Neuron (in vitro differentiated cells): ENCODE results near the gene EXOC7.

ENCODE experiments used
- H2AFZ ChIP-seq: one replicate; pipeline ENCODE4 v1.6.1; 2013; ENCODE audit warnings: low read depth, mild to moderate bottlenecking, inconsistent platforms, low read length, moderate library complexity
- H3K27me3 ChIP-seq: one replicate; pipeline ENCODE4 v1.6.1; 2013; ENCODE audit warnings: low read length; ENCODE audit not compliant: insufficient read depth
- H3K36me3 ChIP-seq: one replicate; pipeline ENCODE4 v1.6.1; 2013; ENCODE audit warnings: low read length; ENCODE audit not compliant: insufficient read depth
- H3K4me1 ChIP-seq: one replicate; pipeline ENCODE4 v1.6.1; 2013; ENCODE audit warnings: low read length; ENCODE audit not compliant: insufficient read depth
- H3K4me3 ChIP-seq: 2 replicates; pipeline ENCODE4 v1.5.1; 2013; ENCODE audit warnings: mild to moderate bottlenecking, low read length, moderate library complexity
- H3K9me3 ChIP-seq: one replicate; pipeline ENCODE4 v1.6.1; 2013; ENCODE audit warnings: low read length

The EXOC7 gene, protein sequence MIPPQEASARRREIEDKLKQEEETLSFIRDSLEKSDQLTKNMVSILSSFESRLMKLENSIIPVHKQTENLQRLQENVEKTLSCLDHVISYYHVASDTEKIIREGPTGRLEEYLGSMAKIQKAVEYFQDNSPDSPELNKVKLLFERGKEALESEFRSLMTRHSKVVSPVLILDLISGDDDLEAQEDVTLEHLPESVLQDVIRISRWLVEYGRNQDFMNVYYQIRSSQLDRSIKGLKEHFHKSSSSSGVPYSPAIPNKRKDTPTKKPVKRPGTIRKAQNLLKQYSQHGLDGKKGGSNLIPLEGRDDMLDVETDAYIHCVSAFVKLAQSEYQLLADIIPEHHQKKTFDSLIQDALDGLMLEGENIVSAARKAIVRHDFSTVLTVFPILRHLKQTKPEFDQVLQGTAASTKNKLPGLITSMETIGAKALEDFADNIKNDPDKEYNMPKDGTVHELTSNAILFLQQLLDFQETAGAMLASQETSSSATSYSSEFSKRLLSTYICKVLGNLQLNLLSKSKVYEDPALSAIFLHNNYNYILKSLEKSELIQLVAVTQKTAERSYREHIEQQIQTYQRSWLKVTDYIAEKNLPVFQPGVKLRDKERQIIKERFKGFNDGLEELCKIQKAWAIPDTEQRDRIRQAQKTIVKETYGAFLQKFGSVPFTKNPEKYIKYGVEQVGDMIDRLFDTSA

DNA sequence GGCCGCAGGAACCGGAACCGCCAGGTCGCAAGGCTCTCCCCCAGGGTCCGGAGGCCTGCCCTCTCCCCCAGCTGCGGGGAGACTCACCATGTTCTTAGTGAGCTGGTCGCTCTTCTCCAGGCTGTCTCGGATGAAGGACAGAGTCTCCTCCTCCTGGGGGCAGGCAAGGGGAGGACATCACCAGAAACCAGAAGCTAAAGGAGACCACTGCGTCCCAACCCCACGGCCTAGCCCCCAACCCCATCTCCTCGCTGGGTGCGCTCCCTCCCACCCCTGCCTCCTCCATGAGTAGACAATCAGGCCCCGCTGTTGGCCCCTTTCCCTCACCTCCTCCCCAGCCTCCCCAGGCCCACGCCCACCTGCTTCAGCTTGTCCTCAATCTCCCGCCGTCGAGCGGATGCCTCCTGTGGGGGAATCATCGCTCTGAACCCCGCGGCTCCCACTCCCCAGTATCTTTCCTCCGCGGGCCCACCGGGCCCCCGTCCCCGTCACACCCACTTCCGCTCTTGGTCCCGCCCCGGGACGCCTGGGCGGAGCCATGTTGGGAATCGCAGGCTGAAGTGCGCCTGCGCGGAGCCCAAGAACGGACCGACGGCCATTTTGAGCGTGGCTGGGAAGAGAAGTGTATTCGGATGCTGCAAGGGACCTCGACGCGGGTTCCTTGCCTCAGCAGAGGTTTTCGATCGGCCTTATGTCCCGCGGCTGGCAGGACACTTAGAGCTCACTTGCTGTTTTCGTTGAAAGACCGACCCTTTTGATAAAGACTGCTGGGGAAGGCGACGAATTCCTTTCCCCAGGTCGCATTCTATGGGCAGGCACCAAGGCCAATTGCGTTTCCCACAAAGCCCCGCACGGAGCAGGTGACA, at the start of gene EXOC7:
Gene EXOC7, minus strand, starts transcription at position 514 of the 866 bp plus-strand sequence. Its CDS starts 95 bp downstream, at position 419.
- Histone ChIP-seq H3K4me3 (peak within 1 kb of the TSS; percentile 65), H3K27me3 (no peaks in the 10 kb centered on the region), H3K4me1 (peaks cover 20% of the 10 kb centered on the region), H2AFZ (peak within 1 kb of the TSS; percentile 58), H3K9me3 (no peaks in the 10 kb centered on the region), H3K36me3 (peaks cover 30% of the 10 kb centered on the region)

DNA sequence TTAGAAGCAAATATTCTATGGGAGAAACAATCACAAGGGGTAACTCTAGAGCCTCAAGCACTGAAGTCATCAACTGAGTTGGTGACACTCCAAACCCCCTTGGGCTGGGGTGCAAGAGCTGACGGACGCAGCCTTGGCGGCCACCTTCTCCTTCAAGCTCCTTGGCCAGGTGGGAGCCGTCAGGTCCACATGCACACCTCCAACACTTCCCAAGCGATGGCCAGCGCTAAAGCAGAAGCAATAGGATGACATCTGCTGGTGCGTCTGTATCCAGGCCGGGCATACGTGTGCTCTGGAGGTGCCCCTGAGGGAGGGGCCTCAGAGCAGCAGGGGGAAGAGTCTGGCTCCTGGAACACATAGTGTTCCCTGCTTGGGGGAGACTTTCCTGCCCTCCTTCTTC, 49.6 kb upstream of the EXOC7 start:
- Histone ChIP-seq H3K9me3 (no peaks in the 10 kb centered on the region), H3K4me3 (no peak overlapping the region), H3K27me3 (no peaks in the 10 kb centered on the region), H3K36me3 (peaks cover 52% of the 10 kb centered on the region), H2AFZ (no peak overlapping the region), H3K4me1 (no peaks in the 10 kb centered on the region)

DNA sequence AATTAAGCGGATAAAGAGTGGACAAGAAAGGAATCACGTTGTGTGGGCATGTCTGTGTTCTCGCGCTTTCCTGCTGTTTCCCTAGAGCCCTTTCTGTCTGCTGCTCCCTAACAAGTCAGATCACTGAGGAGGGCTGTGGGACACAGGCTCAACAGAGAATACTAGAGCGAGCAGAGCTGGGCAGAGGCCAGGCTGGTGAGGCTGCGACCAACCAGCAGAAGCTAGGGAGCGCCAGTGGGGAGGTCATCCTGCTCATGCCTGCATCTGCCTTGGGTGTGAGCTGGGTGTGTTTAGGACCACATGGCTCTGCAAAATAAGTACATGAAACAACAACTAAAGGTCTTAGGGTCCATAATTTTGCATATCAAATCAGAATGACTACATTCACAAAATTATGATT, 49.0 kb upstream of the EXOC7 start:
- Histone ChIP-seq H3K36me3 (peaks cover 46% of the 10 kb centered on the region), H3K27me3 (no peaks in the 10 kb centered on the region), H3K4me1 (no peaks in the 10 kb centered on the region), H3K9me3 (no peaks in the 10 kb centered on the region), H3K4me3 (no peak overlapping the region), H2AFZ (no peak overlapping the region)

DNA sequence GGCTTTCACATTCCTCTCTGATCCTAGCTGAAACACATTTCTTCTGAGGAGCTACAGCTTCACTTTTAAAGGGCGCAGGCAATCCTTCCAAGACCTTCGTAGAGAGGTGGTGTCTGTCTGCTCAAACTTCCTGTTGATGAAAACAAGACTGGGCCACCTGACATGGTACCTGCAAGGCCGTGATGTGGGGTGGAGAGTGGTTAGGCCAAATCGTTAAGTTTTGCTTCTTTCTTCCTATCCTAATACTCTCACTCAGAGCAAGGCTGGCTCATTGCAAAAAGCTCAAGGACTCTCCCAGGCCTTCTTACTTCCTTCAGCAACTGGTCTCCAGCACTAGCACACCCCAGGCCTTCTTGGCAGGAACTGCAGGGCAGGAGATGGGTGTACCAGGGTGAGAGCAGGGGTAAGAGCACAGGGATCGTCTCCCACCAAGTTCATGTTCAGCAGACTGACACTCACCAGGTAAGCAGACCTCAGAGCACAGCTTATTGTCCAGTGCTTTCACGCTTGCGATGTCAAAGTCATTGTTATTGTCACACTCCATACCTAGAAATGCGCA, 48.4 kb upstream of the EXOC7 start:
- Histone ChIP-seq H3K9me3 (no peaks in the 10 kb centered on the region), H3K4me1 (no peaks in the 10 kb centered on the region), H3K36me3 (peaks cover 40% of the 10 kb centered on the region), H2AFZ (no peak overlapping the region), H3K27me3 (no peaks in the 10 kb centered on the region), H3K4me3 (no peak overlapping the region)

DNA sequence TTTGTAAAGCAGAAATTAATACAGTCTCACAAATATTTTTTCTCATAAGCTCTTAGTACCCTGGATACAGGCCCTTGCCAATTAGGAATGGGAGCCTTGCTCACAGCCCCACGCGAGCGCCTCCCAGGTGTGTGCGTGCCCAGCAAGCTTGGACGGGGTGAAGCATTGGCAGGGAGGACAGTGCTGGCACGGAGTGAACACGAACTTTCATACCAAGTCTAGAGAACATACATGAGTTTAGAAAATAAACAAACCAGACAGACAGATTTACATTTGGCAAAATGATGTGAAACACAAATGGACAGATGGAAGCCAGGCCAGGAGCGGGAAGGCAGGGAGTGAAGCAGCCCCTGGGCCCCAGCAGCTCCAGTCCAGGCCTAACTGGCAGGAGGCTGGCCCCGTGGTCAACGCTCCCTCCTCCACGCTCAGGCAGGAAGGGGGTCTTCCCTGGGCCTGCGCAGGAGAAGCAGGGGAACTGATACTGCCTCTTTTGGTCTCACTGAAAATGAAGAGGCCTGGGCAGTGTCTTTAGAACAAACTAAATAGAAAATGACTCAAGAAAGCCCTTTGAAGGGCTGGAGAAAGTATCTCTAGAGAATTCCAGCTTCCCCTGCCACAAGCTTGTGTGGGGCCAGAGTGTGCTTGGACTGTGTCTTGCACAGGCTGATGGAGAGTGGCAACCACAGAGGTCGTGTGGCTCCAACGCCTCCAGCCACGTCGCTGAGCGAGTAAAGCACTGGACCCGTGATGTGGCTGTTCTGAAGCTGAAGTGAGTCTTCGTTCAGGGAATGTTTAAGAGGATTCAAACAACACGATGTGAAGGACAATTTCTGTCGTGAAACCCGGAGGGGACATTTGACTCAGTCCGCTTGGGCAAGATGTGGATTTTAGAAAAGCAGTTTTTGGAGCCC, 47.4 kb upstream of the EXOC7 start:
- Histone ChIP-seq H3K36me3 (peaks cover 44% of the 10 kb centered on the region), H3K4me3 (no peak overlapping the region), H3K9me3 (no peaks in the 10 kb centered on the region)

DNA sequence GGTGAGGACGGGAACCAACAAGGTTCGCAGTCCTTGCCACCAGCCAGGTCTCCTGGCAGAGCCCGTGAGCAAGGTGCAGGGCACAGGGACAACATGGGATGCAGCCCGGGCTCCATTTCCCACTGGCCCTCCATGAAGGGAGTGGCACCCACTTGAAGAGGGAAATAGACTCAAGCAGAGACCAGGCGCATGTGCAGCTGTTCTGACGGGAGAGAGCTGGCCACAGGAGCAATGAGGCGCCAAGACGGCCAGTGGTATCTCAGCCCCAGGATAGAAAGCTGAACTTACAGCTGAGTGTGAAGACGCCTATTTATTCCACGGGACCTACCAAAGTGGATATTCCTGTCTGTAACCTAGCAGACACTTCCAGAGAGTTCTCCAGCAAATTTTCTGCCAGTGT, 45.6 kb upstream of the EXOC7 start:
- Histone ChIP-seq H3K9me3 (no peaks in the 10 kb centered on the region), H3K4me3 (no peak overlapping the region), H3K27me3 (no peaks in the 10 kb centered on the region), H3K4me1 (no peaks in the 10 kb centered on the region), H2AFZ (no peak overlapping the region), H3K36me3 (peaks cover 43% of the 10 kb centered on the region)

More for the DNA sequence above, 47.4 kb upstream of the EXOC7 start:
- H3K4me1 ChIP-seq: no peaks in the 10 kb centered on the region
- H2AFZ ChIP-seq: no peak overlapping the region
- no peaks in the 10 kb centered on the region for H3K27me3 ChIP-seq

DNA sequence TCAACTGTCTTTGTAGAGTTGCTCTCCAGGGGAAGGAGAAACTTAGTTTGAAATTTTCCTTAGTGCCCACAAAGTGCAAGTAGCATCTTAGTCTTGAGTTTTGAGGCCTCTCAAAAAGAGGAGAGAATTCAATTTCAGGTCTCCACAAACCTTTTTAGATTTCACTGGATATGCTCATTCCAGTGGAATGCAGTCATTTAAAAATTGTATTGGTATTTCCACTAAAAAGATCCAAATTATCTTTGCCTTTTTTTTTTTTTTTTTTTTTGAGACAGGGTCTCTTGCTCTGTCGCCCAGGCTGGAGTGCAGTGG, 44.4 kb upstream of the EXOC7 start:
- no peak overlapping the region for H3K4me3 ChIP-seq
- H3K36me3 ChIP-seq: peaks cover 32% of the 10 kb centered on the region
- H2AFZ ChIP-seq: no peak overlapping the region
- no peaks in the 10 kb centered on the region for H3K27me3 ChIP-seq
- peaks cover 10% of the 10 kb centered on the region for H3K4me1 ChIP-seq
- H3K9me3 ChIP-seq: no peaks in the 10 kb centered on the region

DNA sequence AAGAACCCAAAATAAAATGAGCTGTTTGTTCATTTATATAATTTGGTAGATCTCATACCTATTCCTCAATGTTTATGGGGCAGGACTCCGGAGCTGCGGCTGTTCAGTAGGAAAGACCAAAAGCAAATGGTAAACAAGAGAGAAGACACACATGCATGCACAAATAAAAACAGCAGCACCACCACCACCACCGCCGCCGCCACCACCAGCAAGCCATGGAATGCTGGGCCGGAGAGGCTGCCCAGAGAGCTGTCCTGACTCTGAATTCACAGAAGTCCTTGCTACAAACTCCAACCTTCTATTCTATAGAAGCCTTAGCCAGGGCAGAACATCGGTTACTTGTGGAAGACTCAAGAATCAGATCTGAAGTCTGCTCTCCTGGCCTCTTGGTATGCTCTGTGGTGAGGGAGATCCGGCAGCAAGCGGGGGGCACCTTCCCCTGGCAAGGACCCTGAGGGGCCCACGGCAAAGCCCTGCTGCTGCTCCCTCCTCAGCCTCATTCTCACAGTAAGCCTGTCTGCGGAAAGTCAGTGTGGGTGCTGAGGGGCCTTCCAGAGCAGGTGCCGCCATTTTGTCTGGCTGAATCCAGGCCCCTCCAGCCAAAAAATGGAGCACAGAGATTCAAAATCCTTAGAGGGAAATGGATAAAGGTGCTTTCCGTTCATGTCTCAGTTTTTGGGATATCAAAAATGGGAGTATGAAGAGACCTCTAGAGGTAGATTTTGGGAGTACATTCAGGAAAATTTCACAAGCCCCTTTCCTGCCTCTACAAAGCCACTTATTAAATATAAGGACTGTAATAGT, 43.8 kb upstream of the EXOC7 start:
- peaks cover 16% of the 10 kb centered on the region for H3K4me1 ChIP-seq
- H3K36me3 ChIP-seq: peaks cover 28% of the 10 kb centered on the region
- H3K27me3 ChIP-seq: no peaks in the 10 kb centered on the region
- no peak overlapping the region for H2AFZ ChIP-seq
- no peak overlapping the region for H3K4me3 ChIP-seq
- H3K9me3 ChIP-seq: no peaks in the 10 kb centered on the region

DNA sequence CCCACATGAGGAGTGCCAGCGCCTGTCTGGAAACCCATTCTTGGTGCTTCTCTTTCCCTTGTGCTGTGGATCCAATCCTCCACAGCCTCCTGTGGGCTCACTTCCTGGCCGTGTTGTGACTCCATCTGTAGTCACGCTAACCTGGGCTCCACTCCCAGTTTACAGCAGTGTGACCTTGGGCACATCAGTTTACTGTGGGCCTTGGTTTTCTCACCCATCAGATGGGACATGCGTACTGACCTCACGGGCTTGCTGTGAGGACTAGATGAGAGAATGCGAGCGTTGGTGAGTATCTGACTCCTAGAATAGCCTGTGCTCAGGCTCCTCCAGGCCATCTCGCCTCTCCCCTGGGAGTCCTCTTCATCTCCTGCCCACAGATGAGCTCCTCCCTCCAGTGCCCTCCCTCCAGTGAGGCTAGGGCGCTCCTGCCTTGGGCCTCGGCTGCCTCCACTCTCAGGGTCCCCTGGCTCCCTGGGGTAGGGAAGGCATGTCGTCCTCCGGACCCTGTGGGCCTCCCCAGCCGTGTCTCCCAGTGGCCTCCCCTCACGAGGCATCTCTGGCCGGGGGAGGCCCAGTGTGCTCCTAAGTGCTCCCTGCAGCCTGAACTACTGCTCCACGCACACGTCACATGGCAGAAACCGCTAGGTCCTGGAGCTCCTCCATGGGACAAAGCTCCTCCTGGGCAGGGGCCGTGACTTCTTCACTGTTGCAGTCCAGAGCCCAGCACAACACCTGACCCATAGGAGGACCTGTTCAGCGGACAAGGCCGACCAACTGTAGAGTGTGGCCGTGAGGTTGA, 42.7 kb upstream of the EXOC7 start:
- peaks cover 27% of the 10 kb centered on the region for H3K4me1 ChIP-seq
- no peaks in the 10 kb centered on the region for H3K9me3 ChIP-seq
- no peak overlapping the region for H2AFZ ChIP-seq
- H3K4me3 ChIP-seq: no peak overlapping the region
- H3K36me3 ChIP-seq: peaks cover 17% of the 10 kb centered on the region
- H3K27me3 ChIP-seq: no peaks in the 10 kb centered on the region

DNA sequence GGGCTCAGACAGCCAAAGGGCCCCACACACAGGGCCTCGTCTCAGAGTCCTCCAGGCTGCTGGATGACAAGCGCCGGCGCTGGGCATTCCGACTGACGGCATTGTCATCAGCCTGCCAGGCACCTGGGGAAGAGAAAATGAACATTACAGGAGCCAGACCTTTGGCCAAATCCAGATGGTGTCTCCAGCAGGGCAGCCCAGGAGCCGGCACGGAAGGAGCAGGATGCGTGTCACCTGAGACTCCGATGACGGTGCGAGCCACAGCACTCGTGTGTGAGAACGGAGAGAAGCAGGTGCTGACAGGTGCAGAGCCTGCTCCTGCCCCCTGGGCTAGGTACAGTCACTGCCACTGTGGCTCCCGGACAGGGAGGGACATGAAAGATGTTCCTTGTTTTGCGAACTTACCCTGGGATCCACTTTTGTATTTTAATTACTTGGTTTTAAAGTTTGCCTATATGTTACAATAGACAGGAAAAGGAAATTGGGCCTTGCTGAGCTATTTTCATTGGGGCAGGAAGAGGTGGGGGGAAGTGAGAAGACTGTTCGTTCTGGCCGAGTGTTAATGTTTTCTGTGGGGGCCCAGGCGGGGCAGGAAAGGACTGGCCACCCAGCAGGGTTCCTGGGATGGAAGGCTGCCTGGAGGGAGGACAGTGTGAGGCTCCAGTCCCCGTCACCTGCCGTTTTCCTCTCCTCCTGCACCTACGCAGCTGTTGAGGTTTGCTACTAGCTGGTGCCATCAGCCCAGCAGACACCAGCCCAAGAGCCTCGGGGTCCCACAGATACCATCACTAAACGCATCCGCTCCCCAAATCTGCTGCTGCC, 41.9 kb upstream of the EXOC7 start:
- peaks cover 32% of the 10 kb centered on the region for H3K4me1 ChIP-seq
- H3K9me3 ChIP-seq: no peaks in the 10 kb centered on the region
- H3K27me3 ChIP-seq: no peaks in the 10 kb centered on the region
- H3K4me3 ChIP-seq: no peak overlapping the region
- H3K36me3 ChIP-seq: peaks cover 11% of the 10 kb centered on the region
- no peak overlapping the region for H2AFZ ChIP-seq
